SU-DHL-6 (cell line): ENCODE results near the gene MDN1.
"Not testable (repeated sequence)": the region's sequence is repeated elsewhere in the genome, so short reads cannot be mapped to it uniquely, and the experiment has no call there.

ENCODE experiments used
- H2AFZ ChIP-seq: fragments of 200-600 bp; sonication (generic); 2 replicates; pipeline ENCODE4 v1.6.1; 2014; ENCODE audit warnings: low read depth, mild to moderate bottlenecking, moderate library complexity, mixed read lengths, antibody characterized with exemption, low read length; ENCODE audit not compliant: severe bottlenecking
- H3F3A ChIP-seq: fragments of 200-600 bp; shearing (Covaris generic); 2 replicates; pipeline ENCODE4 v1.6.0; 2016; ENCODE audit warnings: antibody characterized with exemption, mild to moderate bottlenecking; ENCODE audit not compliant: insufficient read depth
- H3K27ac ChIP-seq: fragments of 200-600 bp; sonication (generic); 2 replicates; pipeline ENCODE4 v1.5.1; 2016; ENCODE audit warnings: low read depth, mild to moderate bottlenecking, low read length, moderate library complexity, mixed read lengths
- H3K27me3 ChIP-seq: fragments of 200-600 bp; sonication (generic), shearing (Covaris generic); 2 replicates; pipeline ENCODE4 v1.6.0; 2014; ENCODE audit warnings: mild to moderate bottlenecking, low read length
- H3K36me3 ChIP-seq: fragments of 200-600 bp; sonication (generic); 2 replicates; pipeline ENCODE4 v1.6.1; 2014; ENCODE audit warnings: mild to moderate bottlenecking, low read length, mixed read lengths
- H3K4me2 ChIP-seq: fragments of 300-600, 200-600 bp; shearing (Covaris generic), sonication (generic); 2 replicates; pipeline ENCODE4 v1.6.0; 2014; ENCODE audit warnings: low read length, low read depth, mild to moderate bottlenecking; ENCODE audit not compliant: poor library complexity, severe bottlenecking
- H3K4me3 ChIP-seq: fragments of 200-600 bp; sonication (generic); 2 replicates; pipeline ENCODE4 v1.5.1; 2014; ENCODE audit warnings: antibody characterized with exemption, low read length, mild to moderate bottlenecking, mixed read lengths; ENCODE audit not compliant: insufficient read depth, poor library complexity, severe bottlenecking
- H3K79me2 ChIP-seq: fragments of 200-600 bp; sonication (generic); 2 replicates; pipeline ENCODE4 v1.6.1; 2014; ENCODE audit warnings: mild to moderate bottlenecking, low read length, moderate library complexity; ENCODE audit not compliant: insufficient read depth
- H3K9ac ChIP-seq: fragments of 200-600 bp; sonication (generic); 2 replicates; pipeline ENCODE4 v1.7.0; 2014; ENCODE audit warnings: mild to moderate bottlenecking, low read length
- H3K9me2 ChIP-seq: fragments of 200-600 bp; sonication (generic); replicated peaks from 2 replicates; pipeline ENCODE4 v1.6.1; 2014; ENCODE audit warnings: low read length; ENCODE audit not compliant: insufficient read depth
- H3K9me3 ChIP-seq: fragments of 200-600 bp; sonication (generic); 2 replicates; pipeline ENCODE4 v1.6.1; 2014; ENCODE audit warnings: low read length, mixed read lengths; ENCODE audit not compliant: insufficient read depth
- H4K20me1 ChIP-seq: fragments of 200-600 bp; sonication (generic); 2 replicates; pipeline ENCODE4 v1.6.1; 2014; ENCODE audit warnings: low read depth, mild to moderate bottlenecking, antibody characterized with exemption, low read length, moderate library complexity, mixed read lengths
- CTCF ChIP-seq: fragments of 200-600 bp; sonication (generic); IDR thresholded peaks from one replicate; pipeline ENCODE4 v1.5.1; 2017; ENCODE audit warnings: antibody characterized with exemption, mild to moderate bottlenecking, low read length, moderate library complexity; ENCODE audit not compliant: insufficient read depth, poor library complexity, severe bottlenecking
- EZH2phosphoT487 ChIP-seq: fragments of 200-600 bp; sonication (generic), shearing (Covaris generic); conservative IDR thresholded peaks from 2 replicates; pipeline ENCODE4 v1.6.1; 2018; ENCODE audit warnings: mild to moderate bottlenecking, antibody characterized with exemption, low read length, moderate library complexity, mixed read lengths

The MDN1 gene

GRCh38 chr6:89736893-89737292 lies 82.7 kb downstream of the MDN1 start:
- no peaks in the 10 kb centered on the region for H3K9me2 ChIP-seq
- H2AFZ ChIP-seq = no peak overlapping the region
- H3K9ac ChIP-seq = no peak overlapping the region
- H4K20me1 ChIP-seq = no peaks in the 10 kb centered on the region
- H3K9me3 ChIP-seq = no peaks in the 10 kb centered on the region
- peaks cover 40% of the 10 kb centered on the region for H3K36me3 ChIP-seq
- H3K27ac ChIP-seq = no peak overlapping the region
- no peaks in the 10 kb centered on the region for H3K79me2 ChIP-seq
- no peak overlapping the region for H3K4me3 ChIP-seq
- no peak overlapping the region for H3K4me2 ChIP-seq
- no peaks in the 10 kb centered on the region; the same call in 1 of the 2 replicates for H3F3A ChIP-seq
- H3K27me3 ChIP-seq = no peaks in the 10 kb centered on the region
- no peak for TF ChIP-seq EZH2phosphoT487
- no peak for TF ChIP-seq CTCF

GRCh38 chr6:89734526-89734925 lies 85.1 kb downstream of the MDN1 start:
- TF ChIP-seq EZH2phosphoT487 (no peak), CTCF (no peak)
- no peaks in the 10 kb centered on the region for H3K9me3 ChIP-seq
- H4K20me1 ChIP-seq = no peaks in the 10 kb centered on the region
- H3K79me2 ChIP-seq = no peaks in the 10 kb centered on the region
- peaks cover 45% of the 10 kb centered on the region for H3K36me3 ChIP-seq
- H2AFZ ChIP-seq = no peak overlapping the region
- no peak overlapping the region for H3K9ac ChIP-seq
- H3K4me2 ChIP-seq = no peak overlapping the region
- no peaks in the 10 kb centered on the region; the same call in 1 of the 2 replicates for H3F3A ChIP-seq
- no peak overlapping the region for H3K4me3 ChIP-seq
- no peak overlapping the region for H3K27ac ChIP-seq
- H3K9me2 ChIP-seq = no peaks in the 10 kb centered on the region
- H3K27me3 ChIP-seq = no peaks in the 10 kb centered on the region

GRCh38 chr6:89731924-89732567 lies 87.5 kb downstream of the MDN1 start:
- no peak for TF ChIP-seq EZH2phosphoT487
- no peak for TF ChIP-seq CTCF
- Histone ChIP-seq H2AFZ (no peak overlapping the region), H3K27ac (no peak overlapping the region)

GRCh38 chr6:89731262-89731661 lies 88.3 kb downstream of the MDN1 start:
- not testable (repeated sequence) for H3K4me3 ChIP-seq, H3K9ac ChIP-seq, H3F3A ChIP-seq, H3K4me2 ChIP-seq, H3K9me3 ChIP-seq, H3K9me2 ChIP-seq, H3K27ac ChIP-seq, H3K79me2 ChIP-seq, H2AFZ ChIP-seq, H4K20me1 ChIP-seq, H3K27me3 ChIP-seq
- H3K36me3 ChIP-seq = peaks cover 38% of the 10 kb centered on the region

More at GRCh38 chr6:89731924-89732567, 87.5 kb downstream of the MDN1 start:
- Histone ChIP-seq H3K4me3 (no peak overlapping the region), H3K27me3 (no peaks in the 10 kb centered on the region), H3K4me2 (no peak overlapping the region), H3K9me3 (no peaks in the 10 kb centered on the region), H4K20me1 (no peaks in the 10 kb centered on the region), H3K9ac (no peak overlapping the region), H3K36me3 (peaks cover 36% of the 10 kb centered on the region), H3K9me2 (no peaks in the 10 kb centered on the region), H3K79me2 (no peaks in the 10 kb centered on the region), H3F3A (no peaks in the 10 kb centered on the region; the same call in 1 of the 2 replicates)
